CD14-positive monocyte (primary cell): ENCODE results near the gene CFAP20DC. TPM values are rescaled to one million over a fixed set of nuclear protein-coding genes. Genes with fewer than 3 reads are reported as not detected.

Experiments
- DNase-seq, 3 donors: peaks; one replicate each; pipeline ENCODE4 v3.0.0-alpha.2; 2011 to 2022
- H2AFZ ChIP-seq: 2 replicates; pipeline ENCODE4 v1.6.0; 2012; ENCODE audit warnings: mild to moderate bottlenecking, low read depth, low read length, inconsistent platforms; ENCODE audit not compliant: insufficient read depth, poor library complexity, severe bottlenecking
- H3K27ac ChIP-seq, 2 donors: 1 replicate in 1 of 2; 2 replicates in 1 of 2; pipeline ENCODE4 v1.5.1; 2012 to 2013; ENCODE audit warnings: low read length in 2 of 2, control low read depth in 1 of 2, inconsistent platforms in 1 of 2, low read depth in 1 of 2, mild to moderate bottlenecking in 1 of 2
- H3K27me3 ChIP-seq, 2 donors: one replicate each; pipeline versions ENCODE4 v1.6.0 to v1.6.1; 2011 to 2013; ENCODE audit warnings: low read length in 2 of 2; ENCODE audit not compliant: control insufficient read depth in 2 of 2, insufficient read depth in 2 of 2
- H3K36me3 ChIP-seq, 2 donors: replicated peaks in 1 of 2; 1 replicate in 1 of 2; 2 replicates in 1 of 2; pipeline versions ENCODE4 v1.5.1 to v1.6.1; 2012 to 2013; ENCODE audit warnings: low read length in 2 of 2, control low read depth in 1 of 2, inconsistent platforms in 1 of 2, mild to moderate bottlenecking in 1 of 2; ENCODE audit not compliant: insufficient read depth in 2 of 2, control insufficient read depth in 1 of 2
- H3K4me1 ChIP-seq, 2 donors: 1 replicate in 1 of 2; 2 replicates in 1 of 2; pipeline versions ENCODE4 v1.5.1 to v1.6.1; 2012 to 2013; ENCODE audit warnings: low read length in 2 of 2, control low read depth in 1 of 2, inconsistent platforms in 1 of 2, mild to moderate bottlenecking in 1 of 2, moderate library complexity in 1 of 2; ENCODE audit not compliant: insufficient read depth in 2 of 2, control insufficient read depth in 1 of 2
- H3K4me2 ChIP-seq: replicated peaks from 2 replicates; pipeline ENCODE3; 2012; ENCODE audit warnings: low read length, moderate library complexity, mild to moderate bottlenecking; ENCODE audit not compliant: poor library complexity, severe bottlenecking; ENCODE audit errors: extremely low read depth
- H3K4me3 ChIP-seq, 3 experiments: fragments of 200-600 bp in 1 of 3; sonication (generic) in 1 of 3; replicated peaks in 1 of 3; 1 replicate in 2 of 3; 2 replicates in 1 of 3; pipeline ENCODE4 v1.5.1; 2011 to 2013; ENCODE audit warnings: low read length in 3 of 3, mild to moderate bottlenecking in 3 of 3, control low read depth in 2 of 3, low read depth in 2 of 3, inconsistent platforms in 1 of 3, moderate library complexity in 1 of 3
- H3K79me2 ChIP-seq: 2 replicates; pipeline ENCODE4 v1.6.0; 2012; ENCODE audit warnings: mild to moderate bottlenecking, control low read depth, inconsistent platforms, low read length, moderate library complexity; ENCODE audit not compliant: insufficient read depth
- H3K9ac ChIP-seq: 2 replicates; pipeline ENCODE4 v1.6.0; 2017; ENCODE audit warnings: low read length, mild to moderate bottlenecking; ENCODE audit not compliant: insufficient read depth, poor library complexity, severe bottlenecking
- H3K9me3 ChIP-seq, 2 donors: replicated peaks in 1 of 2; 1 replicate in 1 of 2; 2 replicates in 1 of 2; pipeline versions ENCODE4 v1.5.1 to v1.6.1; 2012 to 2013; ENCODE audit warnings: low read length in 2 of 2, control low read depth in 1 of 2; ENCODE audit not compliant: control insufficient read depth in 1 of 2, insufficient read depth in 1 of 2
- H4K20me1 ChIP-seq: 2 replicates; pipeline ENCODE4 v1.6.0; 2012; ENCODE audit warnings: mild to moderate bottlenecking, low read length, control low read depth, moderate library complexity; ENCODE audit not compliant: insufficient read depth
- H3K27ac Mint-ChIP-seq, 7 donors: one replicate each; pipeline ENCODE4 v1.8.0; 2020; ENCODE audit warnings: mild to moderate bottlenecking in 7 of 7, mixed read lengths in 7 of 7, moderate library complexity in 6 of 7, inconsistent platforms in 2 of 7
- H3K27me3 Mint-ChIP-seq, 3 donors: one replicate each; pipeline ENCODE4 v1.8.0; 2021 to 2022; ENCODE audit warnings: low read depth in 3 of 3, mild to moderate bottlenecking in 3 of 3, mixed read lengths in 3 of 3, moderate library complexity in 3 of 3, inconsistent platforms in 1 of 3
- H3K36me3 Mint-ChIP-seq, 2 donors: one replicate each; pipeline ENCODE4 v1.8.0; 2020; ENCODE audit warnings: mixed read lengths in 2 of 2, inconsistent platforms in 1 of 2, mild to moderate bottlenecking in 1 of 2
- H3K4me1 Mint-ChIP-seq: one replicate; pipeline ENCODE4 v1.8.0; 2020; ENCODE audit warnings: mild to moderate bottlenecking, mixed read lengths
- H3K4me3 Mint-ChIP-seq, 2 donors: one replicate each; pipeline ENCODE4 v1.8.0; 2020; ENCODE audit warnings: mild to moderate bottlenecking in 2 of 2, mixed read lengths in 2 of 2, moderate library complexity in 1 of 2
- H3K9me3 Mint-ChIP-seq, 7 donors: one replicate each; pipeline ENCODE4 v1.8.0; 2020 to 2022; ENCODE audit warnings: mixed read lengths in 7 of 7, mild to moderate bottlenecking in 6 of 7, moderate library complexity in 6 of 7, inconsistent platforms in 2 of 7
- WGBS: methylation state at CpG from one replicate; pipeline ENCODE4 v1.1.5; 2013; ENCODE audit warnings: missing lambda C conversion rate; ENCODE audit not compliant: insufficient coverage; 5-methylcytosine and 5-hydroxymethylcytosine counted together
- intact Hi-C, 2 donors: fragments of 100-400 bp; cut with micrococcal nuclease; formaldehyde crosslinking; loops; one replicate each; pipeline versions ENCODE4 v1.15.0 to v1.15.1; 2023
- polyA plus RNA-seq, 3 donors: library from polyadenylated mRNA; depleted of rRNA in 1 of 3; unstranded in 2 of 3; stranded (reverse) in 1 of 3; fragments of 300-500 nt in 2 of 3; fragments of >200 nt in 1 of 3; fragmentation: Illumina TruSeq in 2 of 3; gene quantifications; 1 replicate in 2 of 3; 2 replicates in 1 of 3; pipeline ENCODE4 v1.2.3, GENCODE V29; 2012 to 2021
- TF ChIP-seq, protein P1 (sequence below): fragments of 200-600 bp; IDR thresholded peaks from one replicate; pipeline ENCODE4 v1.8.0; 2022; ENCODE audit warnings: antibody characterized with exemption, mild to moderate bottlenecking

Gene CFAP20DC
- polyA plus RNA-seq, 3 donors, result not detected

DNA sequence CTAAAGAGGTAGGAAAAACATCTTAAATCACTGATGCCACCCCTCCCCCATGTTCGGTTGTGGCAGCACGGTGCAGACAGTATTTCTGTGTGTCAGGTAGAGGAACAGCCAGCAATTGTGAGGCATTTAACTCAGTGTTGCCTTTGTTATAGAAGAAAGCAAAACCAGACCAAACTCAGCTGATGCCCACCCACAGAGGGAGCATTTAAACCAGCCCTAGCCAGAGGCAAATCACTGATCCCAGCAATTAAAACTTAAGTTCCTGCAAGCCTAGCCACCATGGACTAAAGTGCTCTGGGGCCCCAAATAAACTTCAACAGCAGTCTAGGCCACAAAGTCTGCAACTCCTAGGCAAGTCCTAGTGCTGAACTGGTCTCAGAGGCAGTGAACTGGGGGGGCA is 94.5 kb downstream of the CFAP20DC start:
- H3K27ac Mint-ChIP-seq, result no peak overlapping the region
- no CpG with 5 or more reads among the region's 2 CpGs for WGBS
- intact Hi-C loops, result no loop called here

DNA sequence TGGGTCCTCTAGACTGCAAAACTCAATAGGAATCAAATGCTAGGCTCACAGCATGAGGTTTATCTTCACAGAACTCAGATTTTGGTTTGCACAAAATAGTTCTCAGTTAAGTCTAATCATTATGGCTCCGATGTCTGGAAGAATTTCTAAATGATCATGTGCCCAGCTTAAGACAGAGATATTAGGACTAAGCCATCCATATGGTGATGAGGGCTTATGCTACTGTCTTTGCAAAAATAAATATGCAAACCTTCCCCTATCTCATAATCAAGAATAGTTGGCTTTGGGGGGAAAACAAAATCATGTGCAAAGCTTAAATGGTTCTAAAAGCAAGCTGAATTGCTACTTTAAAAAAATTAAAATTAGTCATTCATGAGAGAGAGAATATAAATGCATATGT is 96.5 kb downstream of the CFAP20DC start:
- no peak overlapping the region for H3K27ac Mint-ChIP-seq
- peaks cover 0 to 5% (median 0%) of the 10 kb centered on the region in 3 donors for H3K27me3 Mint-ChIP-seq
- H3K4me3 ChIP-seq, result no peak overlapping the region
- no peaks in the 10 kb centered on the region for H3K79me2 ChIP-seq
- peaks cover 0 to 4% of the 10 kb centered on the region in 2 donors for H3K9me3 ChIP-seq
- no peaks in the 10 kb centered on the region for H3K4me1 ChIP-seq
- intact Hi-C loops, result no loop called here
- no peaks in the 10 kb centered on the region for H4K20me1 ChIP-seq
- H3K9me3 Mint-ChIP-seq, result peaks cover 0 to 17% (median 9%) of the 10 kb centered on the region in 7 donors
- WGBS, result no CpG with 5 or more reads among the region's 1 CpG
- H3K36me3 Mint-ChIP-seq, result no peaks in the 10 kb centered on the region
- H3K4me1 Mint-ChIP-seq, result no peaks in the 10 kb centered on the region
- H3K36me3 ChIP-seq, result no peaks in the 10 kb centered on the region
- no peak overlapping the region for H3K4me2 ChIP-seq
- DNase-seq, result no peak
- no peak overlapping the region for H2AFZ ChIP-seq
- H3K4me3 Mint-ChIP-seq, result no peak overlapping the region
- no peak overlapping the region for H3K9ac ChIP-seq
- TF ChIP-seq, protein P1, sequence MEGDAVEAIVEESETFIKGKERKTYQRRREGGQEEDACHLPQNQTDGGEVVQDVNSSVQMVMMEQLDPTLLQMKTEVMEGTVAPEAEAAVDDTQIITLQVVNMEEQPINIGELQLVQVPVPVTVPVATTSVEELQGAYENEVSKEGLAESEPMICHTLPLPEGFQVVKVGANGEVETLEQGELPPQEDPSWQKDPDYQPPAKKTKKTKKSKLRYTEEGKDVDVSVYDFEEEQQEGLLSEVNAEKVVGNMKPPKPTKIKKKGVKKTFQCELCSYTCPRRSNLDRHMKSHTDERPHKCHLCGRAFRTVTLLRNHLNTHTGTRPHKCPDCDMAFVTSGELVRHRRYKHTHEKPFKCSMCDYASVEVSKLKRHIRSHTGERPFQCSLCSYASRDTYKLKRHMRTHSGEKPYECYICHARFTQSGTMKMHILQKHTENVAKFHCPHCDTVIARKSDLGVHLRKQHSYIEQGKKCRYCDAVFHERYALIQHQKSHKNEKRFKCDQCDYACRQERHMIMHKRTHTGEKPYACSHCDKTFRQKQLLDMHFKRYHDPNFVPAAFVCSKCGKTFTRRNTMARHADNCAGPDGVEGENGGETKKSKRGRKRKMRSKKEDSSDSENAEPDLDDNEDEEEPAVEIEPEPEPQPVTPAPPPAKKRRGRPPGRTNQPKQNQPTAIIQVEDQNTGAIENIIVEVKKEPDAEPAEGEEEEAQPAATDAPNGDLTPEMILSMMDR, result no peak
- no peak overlapping the region for H3K27ac ChIP-seq
- no peaks in the 10 kb centered on the region for H3K27me3 ChIP-seq

More for the DNA sequence above, 94.5 kb downstream of the CFAP20DC start:
- Histone ChIP-seq H3K4me1 (no peaks in the 10 kb centered on the region), H3K9ac (no peak overlapping the region), H3K36me3 (no peaks in the 10 kb centered on the region), H3K9me3 (peaks cover 0 to 4% of the 10 kb centered on the region in 2 donors), H3K4me3 (no peak overlapping the region), H3K79me2 (no peaks in the 10 kb centered on the region), H3K4me2 (no peak overlapping the region), H3K27ac (no peak overlapping the region), H3K27me3 (no peaks in the 10 kb centered on the region), H4K20me1 (no peaks in the 10 kb centered on the region), H2AFZ (no peak overlapping the region)
- Mint-ChIP-seq H3K9me3 (peaks cover 2 to 15% (median 8%) of the 10 kb centered on the region in 7 donors), H3K36me3 (no peaks in the 10 kb centered on the region), H3K27me3 (peaks cover 0 to 5% (median 0%) of the 10 kb centered on the region in 3 donors), H3K4me1 (no peaks in the 10 kb centered on the region), H3K4me3 (no peak overlapping the region)
- no peak for DNase-seq
- TF ChIP-seq, protein P1, result no peak
